Calu3 (cell line): ENCODE measurements around the gene CES2. TPM values are rescaled to one million over a fixed set of nuclear protein-coding genes. Genes with fewer than 3 reads are reported as not detected.
"Not testable (repeated sequence)": the region's sequence is repeated elsewhere in the genome, so short reads cannot be mapped to it uniquely, and the experiment has no call there.

ENCODE experiments used
- BruUV-seq: library from RNA; stranded (reverse); fragments of 400-500 nt; replicated peaks from 2 replicates; lab custom pipeline; 2021; lab: Mats Ljungman, UMichigan
- CTCF ChIA-PET: fragments of 300-600 bp; sonication (Branson Sonifier 250); formaldehyde crosslinking; loops from one replicate; lab custom pipeline; 2022; ENCODE audit warnings: antibody characterized with exemption; lab: Charles Lee
- DNase-seq: peaks from one replicate; pipeline ENCODE4 v3.0.0; 2022
- H3K27ac Mint-ChIP-seq: one replicate; pipeline ENCODE4 v1.8.0; 2022; ENCODE audit warnings: mixed read lengths; ENCODE audit not compliant: unreplicated experiment
- H3K27me3 Mint-ChIP-seq: one replicate; pipeline ENCODE4 v1.8.0; 2022; ENCODE audit warnings: mixed read lengths; ENCODE audit not compliant: unreplicated experiment
- H3K36me3 Mint-ChIP-seq: one replicate; pipeline ENCODE4 v1.8.0; 2022; ENCODE audit warnings: mild to moderate bottlenecking, moderate library complexity, mixed read lengths; ENCODE audit not compliant: insufficient read depth, unreplicated experiment
- H3K4me1 Mint-ChIP-seq: one replicate; pipeline ENCODE4 v1.8.0; 2022; ENCODE audit warnings: mild to moderate bottlenecking, low read depth, mixed read lengths; ENCODE audit not compliant: unreplicated experiment
- H3K4me3 Mint-ChIP-seq: one replicate; pipeline ENCODE4 v1.8.0; 2022; ENCODE audit warnings: mild to moderate bottlenecking, low read depth, moderate library complexity, mixed read lengths; ENCODE audit not compliant: unreplicated experiment
- H3K9me3 Mint-ChIP-seq: one replicate; pipeline ENCODE4 v1.8.0; 2022; ENCODE audit warnings: low read depth, mixed read lengths; ENCODE audit not compliant: unreplicated experiment
- CTCF ChIP-seq: fragments of 200-600 bp; IDR thresholded peaks from one replicate; pipeline ENCODE4 v1.8.0; 2022; ENCODE audit warnings: antibody characterized with exemption; ENCODE audit not compliant: unreplicated experiment
- intact Hi-C: fragments of 100-400 bp; cut with micrococcal nuclease; formaldehyde crosslinking; loops from one replicate; pipeline ENCODE4 v1.10.0; 2022; ENCODE audit not compliant: unreplicated experiment
- total RNA-seq: library from RNA; stranded (reverse); gene quantifications from 2 replicates; pipeline ENCODE4 v1.2.3, GENCODE V29; 2022

CES2 gene
- total RNA-seq, 1 experiment from 2014 or later: 61.1 TPM

- H3K4me3 Mint-ChIP-seq: no peak overlapping the region
- no peaks in the 10 kb centered on the region for H3K27me3 Mint-ChIP-seq
- TF ChIP-seq CTCF: no peak
- no peaks in the 10 kb centered on the region for H3K9me3 Mint-ChIP-seq
- H3K36me3 Mint-ChIP-seq: no peaks in the 10 kb centered on the region
- no peak for DNase-seq
- BruUV-seq: no TSS peak
- no peak overlapping the region for H3K27ac Mint-ChIP-seq
- intact Hi-C loops: no loop called here
- CTCF ChIA-PET: no interaction called here
- no peaks in the 10 kb centered on the region for H3K4me1 Mint-ChIP-seq
Measured at GRCh38 chr16:66984892-66985311, 49.6 kb downstream of the CES2 start.

- BruUV-seq: no TSS peak
Measured at GRCh38 chr16:66986559-66986958, 51.2 kb downstream of the CES2 start.

GRCh38 chr16:66988197-66988788, 53.0 kb downstream of the CES2 start, which contains the start of gene CES4A:
TSS of gene CES4A (plus strand) at chr16:66988589. CDS start at chr16:66988773, 184 bp downstream.
- no peak for DNase-seq
- H3K4me3 Mint-ChIP-seq: no peak within 1 kb of the TSS
- H3K4me1 Mint-ChIP-seq: no peaks in the 10 kb centered on the region
- CTCF ChIA-PET: no interaction called here
- no peak for TF ChIP-seq CTCF
- intact Hi-C loops: no loop called here
- H3K9me3 Mint-ChIP-seq: no peaks in the 10 kb centered on the region
- H3K27ac Mint-ChIP-seq: no peak within 1 kb of the TSS
- H3K27me3 Mint-ChIP-seq: no peaks in the 10 kb centered on the region
- BruUV-seq: no TSS peak
- H3K36me3 Mint-ChIP-seq: no peaks in the 10 kb centered on the region

More at GRCh38 chr16:66986559-66986958, 51.2 kb downstream of the CES2 start:
- Mint-ChIP-seq H3K9me3 (no peaks in the 10 kb centered on the region), H3K4me1 (no peaks in the 10 kb centered on the region), H3K36me3 (no peaks in the 10 kb centered on the region), H3K27me3 (no peaks in the 10 kb centered on the region), H3K4me3 (no peak overlapping the region), H3K27ac (no peak overlapping the region)
- intact Hi-C loops: no loop called here
- TF ChIP-seq CTCF: no peak
- no peak for DNase-seq
- CTCF ChIA-PET: no interaction called here

- Mint-ChIP-seq H3K36me3 (no peaks in the 10 kb centered on the region), H3K9me3 (no peaks in the 10 kb centered on the region), H3K27me3 (no peaks in the 10 kb centered on the region), H3K4me1 (no peaks in the 10 kb centered on the region), H3K4me3 (no peak overlapping the region), H3K27ac (no peak overlapping the region)
- BruUV-seq: no TSS peak
- DNase-seq: no peak
- TF ChIP-seq CTCF: no peak
- CTCF ChIA-PET: no interaction called here
- intact Hi-C loops: no loop called here
Measured at GRCh38 chr16:66991545-66992077, 56.3 kb downstream of the CES2 start.

GRCh38 chr16:66993558-66993957, 58.2 kb downstream of the CES2 start:
- H3K27me3 Mint-ChIP-seq, H3K9me3 Mint-ChIP-seq, BruUV-seq, H3K27ac Mint-ChIP-seq, intact Hi-C loops, H3K4me1 Mint-ChIP-seq, CTCF ChIA-PET, H3K4me3 Mint-ChIP-seq, DNase-seq, H3K36me3 Mint-ChIP-seq: not testable (repeated sequence)
